ENCODE data around the gene SLC29A4.
"Not testable (repeated sequence)": the region's sequence is repeated elsewhere in the genome, so short reads cannot be mapped to it uniquely, and the experiment has no call there.

DNA sequence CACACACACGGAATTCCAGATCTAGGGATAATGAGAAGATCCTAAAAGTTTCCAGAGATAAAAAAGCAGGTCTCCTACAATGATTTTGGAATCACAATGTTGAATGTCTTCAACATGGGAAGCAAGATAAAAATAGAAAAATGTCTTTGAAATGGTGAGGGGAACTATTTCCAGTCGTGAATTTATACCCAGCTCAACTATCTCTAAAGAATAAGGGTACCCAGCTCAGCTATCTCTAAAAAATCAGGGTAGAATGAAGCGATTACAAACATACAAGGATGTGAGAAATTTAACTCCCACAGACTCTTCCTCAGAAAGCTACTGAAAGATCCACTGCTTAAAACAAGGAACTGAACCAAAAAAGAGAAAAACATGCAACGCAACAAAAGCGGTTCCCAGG, 35.9 kb downstream of the SLC29A4 start:
- not testable (repeated sequence) for TF ChIP-seq POLR2A (IDR thresholded peaks at IDR 0.05)
- TF ChIP-seq, protein P1, sequence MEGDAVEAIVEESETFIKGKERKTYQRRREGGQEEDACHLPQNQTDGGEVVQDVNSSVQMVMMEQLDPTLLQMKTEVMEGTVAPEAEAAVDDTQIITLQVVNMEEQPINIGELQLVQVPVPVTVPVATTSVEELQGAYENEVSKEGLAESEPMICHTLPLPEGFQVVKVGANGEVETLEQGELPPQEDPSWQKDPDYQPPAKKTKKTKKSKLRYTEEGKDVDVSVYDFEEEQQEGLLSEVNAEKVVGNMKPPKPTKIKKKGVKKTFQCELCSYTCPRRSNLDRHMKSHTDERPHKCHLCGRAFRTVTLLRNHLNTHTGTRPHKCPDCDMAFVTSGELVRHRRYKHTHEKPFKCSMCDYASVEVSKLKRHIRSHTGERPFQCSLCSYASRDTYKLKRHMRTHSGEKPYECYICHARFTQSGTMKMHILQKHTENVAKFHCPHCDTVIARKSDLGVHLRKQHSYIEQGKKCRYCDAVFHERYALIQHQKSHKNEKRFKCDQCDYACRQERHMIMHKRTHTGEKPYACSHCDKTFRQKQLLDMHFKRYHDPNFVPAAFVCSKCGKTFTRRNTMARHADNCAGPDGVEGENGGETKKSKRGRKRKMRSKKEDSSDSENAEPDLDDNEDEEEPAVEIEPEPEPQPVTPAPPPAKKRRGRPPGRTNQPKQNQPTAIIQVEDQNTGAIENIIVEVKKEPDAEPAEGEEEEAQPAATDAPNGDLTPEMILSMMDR (IDR thresholded peaks at IDR 0.05 in 4 of 5, conservative IDR thresholded peaks at IDR 0.05 in 1 of 5), result not testable (repeated sequence)

Data from gastrocnemius medialis (tissue), 4 donors.